Neural cell (in vitro differentiated cells): ENCODE data around the gene AGFG2. TPM values are rescaled to one million over a fixed set of nuclear protein-coding genes. Genes with fewer than 3 reads are reported as not detected.

Source experiments
- polyA plus RNA-seq: library from polyadenylated mRNA; depleted of rRNA; stranded (reverse); fragments of >200 nt; gene quantifications from 2 replicates; pipeline ENCODE4 v1.2.3, GENCODE V29; 2014
- small RNA-seq, 3 experiments: library from RNA; depleted of rRNA; stranded (forward); fragments of <200 nt; gene quantifications; one replicate each; pipeline ENCODE3, GENCODE V24; 2012

The AGFG2 gene
- polyA plus RNA-seq, 1 donor from 2014 or later: 3.4 TPM

Small RNA genes within 50 kb of the gene (small RNA-seq; reads per million reads assigned to genes)
- gene RN7SL416P (0 reads per million in 3 experiments), gene SAP25 (0 reads per million in 3 experiments)

Other genes with a start within 250 kb of the AGFG2 start
- gene SPDYE3, start 231.5 kb upstream of the AGFG2 start, polyA plus RNA-seq: not detected in 2 replicates
- gene PILRB, start 181.1 kb upstream of the AGFG2 start, polyA plus RNA-seq: 222 and 274 TPM in 2 replicates
- 23.7 and 29.2 TPM in 2 replicates for gene PILRA, start 165.7 kb upstream of the AGFG2 start, polyA plus RNA-seq
- 3.1 and 6.8 TPM in 2 replicates for gene ZCWPW1, start 110.5 kb upstream of the AGFG2 start, polyA plus RNA-seq
- 12.1 and 15.0 TPM in 2 replicates for gene MEPCE, start 109.4 kb upstream of the AGFG2 start, polyA plus RNA-seq
- gene PPP1R35, start 102.7 kb upstream of the AGFG2 start, polyA plus RNA-seq: 24.0 and 33.8 TPM in 2 replicates
- gene SPACDR, start 74.9 kb upstream of the AGFG2 start, polyA plus RNA-seq: not detected in 2 replicates
- 2.1 and 3.7 TPM in 2 replicates for gene TSC22D4, start 60.0 kb upstream of the AGFG2 start, polyA plus RNA-seq
- gene NYAP1, start 55.3 kb upstream of the AGFG2 start, polyA plus RNA-seq: 70.1 and 86.6 TPM in 2 replicates
- 0.46 and 0.52 TPM in 2 replicates for gene SAP25, start 34.7 kb downstream of the AGFG2 start, polyA plus RNA-seq
- 17.2 and 25.1 TPM in 2 replicates for gene LRCH4, start 46.9 kb downstream of the AGFG2 start, polyA plus RNA-seq
- gene FBXO24, start 47.1 kb downstream of the AGFG2 start, polyA plus RNA-seq: 0.52 and 1.5 TPM in 2 replicates
- 0.48 and 2.0 TPM in 2 replicates for gene PCOLCE, start 63.2 kb downstream of the AGFG2 start, polyA plus RNA-seq
- 26.5 and 27.9 TPM in 2 replicates for gene MOSPD3, start 73.3 kb downstream of the AGFG2 start, polyA plus RNA-seq
- gene TFR2, start 102.3 kb downstream of the AGFG2 start, polyA plus RNA-seq: 21.0 and 23.5 TPM in 2 replicates
- gene ACTL6B, start 117.2 kb downstream of the AGFG2 start, polyA plus RNA-seq: 339 and 389 TPM in 2 replicates
- gene GNB2, start 134.5 kb downstream of the AGFG2 start, polyA plus RNA-seq: 279 and 284 TPM in 2 replicates
- 28.3 and 33.5 TPM in 2 replicates for gene GIGYF1, start 155.0 kb downstream of the AGFG2 start, polyA plus RNA-seq
- gene POP7, start 166.9 kb downstream of the AGFG2 start, polyA plus RNA-seq: 92.1 and 104 TPM in 2 replicates
- not detected in 2 replicates for gene EPO, start 181.3 kb downstream of the AGFG2 start, polyA plus RNA-seq
- not detected in 2 replicates for gene ZAN, start 194.4 kb downstream of the AGFG2 start, polyA plus RNA-seq